ENCODE data around the gene MMP24OS. TPM values are rescaled to one million over a fixed set of nuclear protein-coding genes. Genes with fewer than 3 reads are reported as not detected.
"Not testable (repeated sequence)": the region's sequence is repeated elsewhere in the genome, so short reads cannot be mapped to it uniquely, and the experiment has no call there.

Gene MMP24OS
- total RNA-seq, 1 donor, result 20.1 TPM

DNA sequence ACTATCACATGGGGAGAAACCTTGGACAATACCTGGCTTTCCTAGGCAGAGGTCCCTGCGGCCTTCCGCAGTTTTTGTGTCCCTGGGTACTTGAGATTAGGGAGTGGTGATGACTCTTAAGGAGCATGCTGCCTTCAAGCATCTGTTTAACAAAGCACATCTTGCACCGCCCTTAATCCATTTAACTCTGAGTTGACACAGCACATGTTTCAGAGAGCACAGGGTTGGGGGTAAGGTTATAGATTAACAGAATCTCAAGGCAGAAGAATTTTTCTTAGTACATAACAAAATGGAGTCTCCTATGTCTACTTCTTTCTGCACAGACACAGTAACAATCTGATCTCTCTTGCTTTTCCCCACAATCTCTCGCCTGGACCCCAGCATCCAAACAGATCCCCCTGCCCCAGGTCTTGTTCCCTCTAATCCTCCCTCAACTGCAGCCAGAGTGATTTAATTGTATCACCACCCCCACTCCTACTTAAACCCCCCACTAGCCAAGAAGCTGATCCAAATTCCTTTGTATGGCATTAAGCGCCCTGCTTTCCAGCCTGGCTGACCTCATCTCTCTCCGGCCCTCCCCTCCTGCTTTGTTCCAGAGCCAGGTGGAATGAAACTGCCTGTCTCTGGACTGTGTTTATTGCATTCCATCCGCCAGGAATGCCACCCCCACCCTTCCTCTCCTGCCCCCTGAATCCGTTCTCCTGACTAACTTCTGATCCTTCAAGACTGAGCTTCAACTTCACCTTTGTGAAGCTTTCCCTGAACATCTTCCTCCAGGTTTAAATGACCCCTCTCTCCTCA, 15.0 kb downstream of the MMP24OS start:
- not testable (repeated sequence) for H3K9me3 ChIP-seq (ENCODE audit: low read depth, low read length); H3K4me3 ChIP-seq (ENCODE audit: low read length); H3K27me3 ChIP-seq (ENCODE audit: insufficient read depth, low read length); H3K4me1 ChIP-seq (ENCODE audit: insufficient read depth, low read length)

GRCh38 chr20:35262321-35262720, 15.6 kb downstream of the MMP24OS start:
- not testable (repeated sequence) for H3K9me3 ChIP-seq (ENCODE audit: low read depth, low read length); H3K4me1 ChIP-seq (ENCODE audit: insufficient read depth, low read length)

DNA sequence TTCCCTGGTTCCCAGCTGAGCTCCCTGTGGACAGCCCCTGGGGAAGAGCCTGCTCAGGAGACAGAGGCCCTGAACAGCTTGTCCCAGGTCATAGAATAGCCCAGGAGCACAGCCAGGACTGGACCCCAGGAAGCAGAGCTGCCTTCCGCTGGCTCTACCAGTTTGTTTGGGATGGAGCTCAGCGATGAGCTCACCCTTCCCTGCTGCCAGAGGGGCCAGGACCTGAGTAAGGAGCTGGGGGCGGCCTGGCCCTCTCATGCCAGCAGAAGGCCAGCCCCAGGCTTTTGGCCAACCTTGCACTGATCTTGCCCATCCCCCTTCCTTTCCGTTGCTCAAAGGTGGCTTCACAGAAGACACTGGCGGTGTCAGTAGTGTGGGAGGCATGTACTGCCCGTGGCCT, 17.5 kb downstream of the MMP24OS start:
- Histone ChIP-seq H3K27me3 (ENCODE audit: insufficient read depth, low read length) (no peaks in the 10 kb centered on the region), H3K9me3 (ENCODE audit: low read depth, low read length) (no peaks in the 10 kb centered on the region), H3K4me3 (ENCODE audit: low read length) (no peak overlapping the region), H3K4me1 (ENCODE audit: insufficient read depth, low read length) (no peaks in the 10 kb centered on the region)

More at GRCh38 chr20:35262321-35262720, 15.6 kb downstream of the MMP24OS start:
- not testable (repeated sequence) for H3K4me3 ChIP-seq (ENCODE audit: low read length); H3K27me3 ChIP-seq (ENCODE audit: insufficient read depth, low read length)

- peaks cover 6% of the 10 kb centered on the region for H3K4me1 ChIP-seq (ENCODE audit: insufficient read depth, low read length)
- no peak overlapping the region for H3K4me3 ChIP-seq (ENCODE audit: low read length)
- no peaks in the 10 kb centered on the region for H3K27me3 ChIP-seq (ENCODE audit: insufficient read depth, low read length)
- no peaks in the 10 kb centered on the region for H3K9me3 ChIP-seq (ENCODE audit: low read depth, low read length)
Observed at GRCh38 chr20:35257175-35257909, 20.6 kb downstream of the MMP24OS start.

GRCh38 chr20:35254448-35254999, 23.4 kb downstream of the MMP24OS start:
- Histone ChIP-seq H3K9me3 (ENCODE audit: low read depth, low read length) (no peaks in the 10 kb centered on the region), H3K27me3 (ENCODE audit: insufficient read depth, low read length) (no peaks in the 10 kb centered on the region), H3K4me3 (ENCODE audit: low read length) (no peak overlapping the region), H3K4me1 (ENCODE audit: insufficient read depth, low read length) (peaks cover 29% of the 10 kb centered on the region)

DNA sequence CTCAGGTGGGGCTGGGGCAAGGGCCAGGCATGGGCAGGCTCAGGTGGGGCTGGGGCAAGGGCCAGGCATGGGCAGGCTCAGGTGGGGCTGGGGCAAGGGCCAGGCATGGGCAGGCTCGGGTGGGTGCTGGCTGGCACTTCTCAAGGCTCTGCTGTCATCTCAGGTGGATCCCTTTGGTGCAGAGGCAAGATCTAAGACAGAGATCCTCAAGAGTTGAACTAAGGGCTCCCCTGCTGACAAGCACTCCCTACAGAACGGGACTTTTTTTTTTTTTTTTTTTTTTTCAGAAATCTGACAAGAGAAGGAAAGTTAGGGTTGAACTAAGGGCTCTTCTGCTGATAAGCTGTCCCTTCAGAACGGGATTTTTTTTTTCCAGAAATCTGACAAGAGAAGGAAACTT, 24.9 kb downstream of the MMP24OS start:
- Histone ChIP-seq H3K27me3 (ENCODE audit: insufficient read depth, low read length) (no peaks in the 10 kb centered on the region), H3K4me1 (ENCODE audit: insufficient read depth, low read length) (peaks cover 29% of the 10 kb centered on the region), H3K9me3 (ENCODE audit: low read depth, low read length) (no peaks in the 10 kb centered on the region), H3K4me3 (ENCODE audit: low read length) (no peak overlapping the region)

DNA sequence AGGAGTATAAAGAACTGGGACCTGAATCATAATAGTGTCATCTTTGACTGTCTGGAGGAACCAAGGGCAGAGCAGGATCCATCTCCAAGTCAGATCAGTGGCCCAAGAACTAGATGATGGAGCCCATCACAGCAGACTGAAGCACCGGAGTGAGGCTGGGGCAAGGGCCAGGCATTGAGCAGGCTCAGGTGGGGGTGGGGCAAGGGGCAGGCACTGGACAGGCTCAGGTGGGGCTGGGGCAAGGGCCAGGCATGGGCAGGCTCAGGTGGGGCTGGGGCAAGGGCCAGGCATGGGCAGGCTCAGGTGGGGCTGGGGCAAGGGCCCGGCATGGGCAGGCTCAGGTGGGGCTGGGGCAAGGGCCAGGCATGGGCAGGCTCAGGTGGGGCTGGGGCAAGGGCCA, 25.3 kb downstream of the MMP24OS start:
- not testable (repeated sequence) for H3K4me3 ChIP-seq (ENCODE audit: low read length); H3K9me3 ChIP-seq (ENCODE audit: low read depth, low read length); H3K27me3 ChIP-seq (ENCODE audit: insufficient read depth, low read length)
- peaks cover 29% of the 10 kb centered on the region for H3K4me1 ChIP-seq (ENCODE audit: insufficient read depth, low read length)

- H3K27me3 ChIP-seq (ENCODE audit: insufficient read depth, low read length), result no peaks in the 10 kb centered on the region
- peaks cover 29% of the 10 kb centered on the region for H3K4me1 ChIP-seq (ENCODE audit: insufficient read depth, low read length)
- H3K9me3 ChIP-seq (ENCODE audit: low read depth, low read length), result no peaks in the 10 kb centered on the region
- no peak overlapping the region for H3K4me3 ChIP-seq (ENCODE audit: low read length)
Observed at GRCh38 chr20:35252037-35252461, 25.9 kb downstream of the MMP24OS start.

- Histone ChIP-seq H3K27me3 (ENCODE audit: insufficient read depth, low read length) (no peaks in the 10 kb centered on the region), H3K4me3 (ENCODE audit: low read length) (no peak overlapping the region), H3K4me1 (ENCODE audit: insufficient read depth, low read length) (peaks cover 29% of the 10 kb centered on the region), H3K9me3 (ENCODE audit: low read depth, low read length) (no peaks in the 10 kb centered on the region)
Observed at GRCh38 chr20:35251613-35251940, 26.3 kb downstream of the MMP24OS start.

DNA sequence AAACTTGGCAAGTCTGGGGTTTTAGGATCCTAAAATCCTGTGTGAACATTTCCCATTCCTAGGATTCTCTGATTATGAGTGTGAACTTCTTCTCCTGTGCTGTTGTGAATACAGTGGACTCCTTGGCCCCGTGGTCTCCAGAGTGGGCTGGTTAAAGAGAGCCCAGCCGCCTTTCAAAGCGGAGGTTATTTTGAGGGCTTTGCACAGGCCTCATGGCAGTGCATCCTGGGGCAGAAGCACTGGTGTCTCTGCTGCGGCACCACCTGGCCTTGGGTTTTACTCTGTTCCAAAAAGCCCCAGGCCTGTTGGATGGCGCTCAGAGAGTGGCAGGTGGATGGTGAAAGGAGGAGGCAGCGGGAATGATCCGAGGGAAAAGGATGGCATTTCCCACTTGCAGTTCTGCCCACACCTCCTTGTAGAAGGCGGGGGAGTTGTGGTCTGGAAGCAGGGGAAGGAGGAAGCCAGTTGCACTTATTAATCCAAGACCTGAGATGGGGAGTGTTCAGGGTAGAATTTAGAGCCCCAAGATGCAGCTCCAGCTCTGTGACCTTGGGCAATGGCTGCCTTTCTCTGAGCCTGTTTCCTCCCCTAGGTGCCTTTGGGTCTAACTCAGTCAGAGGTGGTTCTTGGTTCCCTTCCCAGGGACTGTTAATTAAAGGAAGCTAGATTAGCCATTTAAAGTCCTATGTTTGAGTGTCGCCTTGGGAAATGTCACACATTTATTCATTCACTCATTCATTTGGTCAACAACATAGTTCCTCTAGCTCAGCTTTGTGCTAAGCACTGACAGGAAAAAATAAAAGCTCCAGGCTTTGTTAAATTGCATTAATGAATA, 29.1 kb downstream of the MMP24OS start:
- Histone ChIP-seq H3K4me3 (ENCODE audit: low read length) (no peak overlapping the region), H3K27me3 (ENCODE audit: insufficient read depth, low read length) (no peaks in the 10 kb centered on the region), H3K9me3 (ENCODE audit: low read depth, low read length) (no peaks in the 10 kb centered on the region), H3K4me1 (ENCODE audit: insufficient read depth, low read length) (peaks cover 29% of the 10 kb centered on the region)

GRCh38 chr20:35246723-35247122, 31.2 kb downstream of the MMP24OS start:
- Histone ChIP-seq H3K4me1 (ENCODE audit: insufficient read depth, low read length) (peaks cover 17% of the 10 kb centered on the region), H3K4me3 (ENCODE audit: low read length) (no peak overlapping the region), H3K27me3 (ENCODE audit: insufficient read depth, low read length) (no peaks in the 10 kb centered on the region), H3K9me3 (ENCODE audit: low read depth, low read length) (no peaks in the 10 kb centered on the region)

- no peak overlapping the region for H3K4me3 ChIP-seq (ENCODE audit: low read length)
- H3K4me1 ChIP-seq (ENCODE audit: insufficient read depth, low read length), result peaks cover 6% of the 10 kb centered on the region
- H3K27me3 ChIP-seq (ENCODE audit: insufficient read depth, low read length), result no peaks in the 10 kb centered on the region
- no peaks in the 10 kb centered on the region for H3K9me3 ChIP-seq (ENCODE audit: low read depth, low read length)
Observed at GRCh38 chr20:35243986-35244385, 33.9 kb downstream of the MMP24OS start.

DNA sequence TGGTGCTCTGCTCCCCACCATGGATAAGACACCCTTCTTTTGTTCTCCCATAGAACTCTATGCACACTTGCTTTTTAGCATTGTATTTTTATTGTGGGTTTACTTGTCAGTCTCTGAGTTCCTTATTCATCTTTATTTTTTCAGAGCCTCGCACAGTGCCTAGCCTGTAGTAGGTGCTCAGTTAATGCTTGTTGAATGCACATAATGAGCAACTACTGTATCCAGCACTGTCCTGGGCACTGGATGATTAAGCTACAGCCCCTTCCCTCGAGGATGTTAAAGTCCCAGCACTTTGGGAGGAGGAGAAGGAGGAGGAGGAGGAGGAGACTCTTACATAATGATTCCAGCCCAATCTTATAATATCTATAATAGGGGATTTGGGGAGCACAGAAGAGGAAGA, 34.6 kb downstream of the MMP24OS start:
- H3K4me3 ChIP-seq (ENCODE audit: low read length), result no peak overlapping the region
- no peaks in the 10 kb centered on the region for H3K27me3 ChIP-seq (ENCODE audit: insufficient read depth, low read length)
- H3K9me3 ChIP-seq (ENCODE audit: low read depth, low read length), result no peaks in the 10 kb centered on the region
- H3K4me1 ChIP-seq (ENCODE audit: insufficient read depth, low read length), result peaks cover 13% of the 10 kb centered on the region

GRCh38 chr20:35240811-35241293, 37.1 kb downstream of the MMP24OS start:
- Histone ChIP-seq H3K27me3 (ENCODE audit: insufficient read depth, low read length) (no peaks in the 10 kb centered on the region), H3K9me3 (ENCODE audit: low read depth, low read length) (no peaks in the 10 kb centered on the region), H3K4me1 (ENCODE audit: insufficient read depth, low read length) (peaks cover 15% of the 10 kb centered on the region), H3K4me3 (ENCODE audit: low read length) (no peak overlapping the region)

Measured in mononuclear cell (primary cell).